Spleen (tissue), 11 donors: ENCODE data around the gene KRTAP5-11. TPM values are rescaled to one million over a fixed set of nuclear protein-coding genes. Genes with fewer than 3 reads are reported as not detected.
A peak's percentile ranks its signal among the peaks of the same experiment; 100 is the strongest.
"Not testable (repeated sequence)": the region's sequence is repeated elsewhere in the genome, so short reads cannot be mapped to it uniquely, and the experiment has no call there.

ENCODE experiments used
- DNase-seq: peaks from one replicate; pipeline ENCODE4 v3.0.0-alpha.2; 2020
- H3K27ac ChIP-seq, 8 donors: fragments of 200-600 bp; sonication (generic) in 7 of 8; 1 replicate in 4 of 8; 2 replicates in 4 of 8; pipeline versions ENCODE4 v1.5.0 to v1.8.0; 2016 to 2021; ENCODE audit warnings: inconsistent platforms in 4 of 8, mild to moderate bottlenecking in 4 of 8, moderate library complexity in 1 of 8
- H3K27me3 ChIP-seq, 7 donors: fragments of 200-600 bp; sonication (generic) in 6 of 7; replicated peaks in 1 of 7; 1 replicate in 4 of 7; 2 replicates in 3 of 7; pipeline versions ENCODE4 v1.5.0 to v1.8.0; 2016 to 2021; ENCODE audit warnings: inconsistent platforms in 3 of 7, mild to moderate bottlenecking in 1 of 7
- H3K36me3 ChIP-seq, 6 donors: fragments of 200-600 bp; sonication (generic) in 5 of 6; 1 replicate in 4 of 6; 2 replicates in 2 of 6; pipeline versions ENCODE4 v1.5.0 to v1.8.0; 2016 to 2021; ENCODE audit warnings: inconsistent platforms in 2 of 6
- H3K4me1 ChIP-seq, 6 donors: fragments of 200-600 bp; sonication (generic) in 5 of 6; 1 replicate in 3 of 6; 2 replicates in 3 of 6; pipeline versions ENCODE4 v1.5.0 to v1.8.0; 2016 to 2021; ENCODE audit warnings: inconsistent platforms in 3 of 6
- H3K4me3 ChIP-seq, 8 donors: fragments of 200-600 bp; sonication (generic) in 7 of 8; 1 replicate in 4 of 8; 2 replicates in 4 of 8; pipeline versions ENCODE4 v1.5.0 to v1.8.0; 2016 to 2021; ENCODE audit warnings: inconsistent platforms in 4 of 8, mild to moderate bottlenecking in 4 of 8, moderate library complexity in 2 of 8
- H3K9me3 ChIP-seq, 8 donors: fragments of 200-600 bp; sonication (generic) in 7 of 8; 1 replicate in 4 of 8; 2 replicates in 4 of 8; pipeline versions ENCODE4 v1.5.0 to v1.8.0; 2016 to 2021; ENCODE audit warnings: inconsistent platforms in 4 of 8
- POLR2A ChIP-seq, 3 donors: fragments of 450-650 bp; IDR thresholded peaks; one replicate each; pipeline ENCODE4 v1.5.1; 2017; ENCODE audit warnings: antibody characterized with exemption in 3 of 3, mild to moderate bottlenecking in 1 of 3
- WGBS, 5 donors: extraction: QIAGEN DNeasy Blood & Tissue Kit in 3 of 5; methylation state at CpG; one replicate each; pipeline versions ENCODE4 v1.1.5 to v1.1.7; 2013 to 2018; 5-methylcytosine and 5-hydroxymethylcytosine counted together
- intact Hi-C: fragments of 100-400 bp; cut with DNase I; formaldehyde crosslinking; loops from one replicate; pipeline ENCODE4 v1.15.0; 2023; ENCODE audit warnings: low total_unique reads
- polyA plus RNA-seq, 3 donors: library from polyadenylated mRNA; stranded (reverse); fragments of 200-250 nt; gene quantifications; one replicate each; pipeline ENCODE4 v1.2.1, GENCODE V29; 2013
- total RNA-seq, 7 donors: library from RNA; depleted of rRNA in 3 of 7; stranded (reverse); fragments of >200 nt in 3 of 7; fragmentation: NEBNext Ultra II Directional in 4 of 7; extraction: Animal tissue kit (Norgen Biotek cat#: 25700) in 4 of 7; gene quantifications; one replicate each; pipeline versions ENCODE4 v1.1.0 to v1.2.1, GENCODE V29; 2016 to 2021
- TF ChIP-seq, protein P1 (sequence below), 11 experiments: fragments of 200-600 bp in 7 of 11; fragments of 450-650 bp in 4 of 11; sonication (generic) in 4 of 11; IDR thresholded peaks in 8 of 11; conservative IDR thresholded peaks in 3 of 11; 1 replicate in 7 of 11; 2 replicates in 4 of 11; pipeline versions ENCODE4 v1.4.0 to v1.8.0; 2016 to 2021; ENCODE audit warnings: antibody characterized with exemption in 11 of 11, inconsistent platforms in 4 of 11, mild to moderate bottlenecking in 1 of 11
- donor health status: healthy with polysubstance abuse.
- donor health status: DM: no; HTN: no; CAD: no; lungs with moderate emphysema.
- donor health status: DM: no; HTN: no; CAD: no.
- donor health status: Bipolar disorder and iron deficiency.
- donor health status: healthy.
- donor health status: DM: no; HTN: no; CAD: no.
- donor health status: DM: yes; HTN: yes; CAD: no.

Gene KRTAP5-11
- total and polyA plus RNA-seq, 10 donors = not detected

DNA sequence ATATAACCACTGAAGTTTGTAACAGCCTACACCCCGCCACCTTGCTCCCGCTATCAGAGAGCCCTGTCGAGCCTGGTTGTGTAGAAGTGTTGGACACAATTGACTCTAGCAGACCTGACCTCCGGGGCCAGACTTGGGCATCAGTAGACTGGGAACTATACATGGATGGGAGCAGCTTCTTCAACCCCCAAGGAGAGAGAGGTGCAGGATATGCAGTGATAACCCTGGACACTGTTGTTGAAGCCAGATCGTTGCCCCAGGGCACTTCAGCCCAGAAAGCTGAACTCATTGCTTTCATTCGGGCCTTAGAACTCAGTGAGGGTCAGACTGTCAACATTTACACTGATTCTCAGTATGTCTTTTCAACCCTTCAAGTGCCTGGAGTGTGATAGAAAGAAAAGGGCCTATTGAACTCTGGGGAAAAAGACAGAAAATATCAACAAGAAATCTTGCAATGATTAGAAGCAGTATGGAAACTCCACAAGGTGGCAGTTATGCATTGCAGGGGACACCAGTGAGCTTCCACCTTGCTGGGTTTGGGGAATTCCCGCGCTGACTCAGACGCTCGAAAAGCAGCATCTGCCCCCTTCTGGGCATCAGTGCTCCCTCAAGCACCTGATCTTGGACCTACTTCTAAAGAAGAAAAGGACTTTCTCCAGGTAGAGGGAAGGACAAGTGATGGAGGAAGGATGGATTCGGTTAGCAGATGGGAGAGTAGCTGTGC lies 6.3 kb upstream of the KRTAP5-11 start:
- WGBS, 5 donors = 59 to 67% (median 63%) methylated on average over 11 of the region's 11 CpGs
- H3K4me3 ChIP-seq, H3K36me3 ChIP-seq: not testable (repeated sequence)

DNA sequence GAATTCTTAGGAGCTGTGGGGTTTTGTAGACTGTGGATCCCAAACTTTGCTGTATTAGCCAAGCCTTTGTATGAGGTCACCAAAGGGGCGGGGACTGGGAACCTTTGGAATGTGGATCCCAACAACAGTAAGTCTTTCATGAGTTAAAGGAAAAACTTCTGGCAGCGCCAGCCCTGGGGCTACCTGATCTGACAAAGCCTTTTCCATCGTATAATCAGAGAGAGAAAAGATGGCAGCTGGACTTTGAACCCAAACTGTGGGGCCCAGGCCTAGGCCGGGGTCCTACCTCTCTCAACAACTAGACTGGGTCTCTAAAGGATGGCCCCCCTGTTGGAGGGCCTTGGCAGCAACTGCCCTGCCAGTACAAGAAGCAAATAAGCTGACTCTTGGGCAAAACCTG lies 5.6 kb upstream of the KRTAP5-11 start:
- H3K27me3 ChIP-seq, H3K4me3 ChIP-seq, H3K4me1 ChIP-seq, H3K27ac ChIP-seq, H3K36me3 ChIP-seq, intact Hi-C loops, DNase-seq, H3K9me3 ChIP-seq: not testable (repeated sequence)
- 66 to 81% (median 69%) methylated on average over 4 of the region's 4 CpGs for WGBS, 5 donors

More for the DNA sequence above, 6.3 kb upstream of the KRTAP5-11 start:
- intact Hi-C loops, H3K9me3 ChIP-seq, H3K27ac ChIP-seq, H3K27me3 ChIP-seq, H3K4me1 ChIP-seq, DNase-seq: not testable (repeated sequence)
- TF ChIP-seq, protein P1, sequence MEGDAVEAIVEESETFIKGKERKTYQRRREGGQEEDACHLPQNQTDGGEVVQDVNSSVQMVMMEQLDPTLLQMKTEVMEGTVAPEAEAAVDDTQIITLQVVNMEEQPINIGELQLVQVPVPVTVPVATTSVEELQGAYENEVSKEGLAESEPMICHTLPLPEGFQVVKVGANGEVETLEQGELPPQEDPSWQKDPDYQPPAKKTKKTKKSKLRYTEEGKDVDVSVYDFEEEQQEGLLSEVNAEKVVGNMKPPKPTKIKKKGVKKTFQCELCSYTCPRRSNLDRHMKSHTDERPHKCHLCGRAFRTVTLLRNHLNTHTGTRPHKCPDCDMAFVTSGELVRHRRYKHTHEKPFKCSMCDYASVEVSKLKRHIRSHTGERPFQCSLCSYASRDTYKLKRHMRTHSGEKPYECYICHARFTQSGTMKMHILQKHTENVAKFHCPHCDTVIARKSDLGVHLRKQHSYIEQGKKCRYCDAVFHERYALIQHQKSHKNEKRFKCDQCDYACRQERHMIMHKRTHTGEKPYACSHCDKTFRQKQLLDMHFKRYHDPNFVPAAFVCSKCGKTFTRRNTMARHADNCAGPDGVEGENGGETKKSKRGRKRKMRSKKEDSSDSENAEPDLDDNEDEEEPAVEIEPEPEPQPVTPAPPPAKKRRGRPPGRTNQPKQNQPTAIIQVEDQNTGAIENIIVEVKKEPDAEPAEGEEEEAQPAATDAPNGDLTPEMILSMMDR (IDR thresholded peaks at IDR 0.05 in 8 of 11, conservative IDR thresholded peaks at IDR 0.05 in 3 of 11) = peak in 3 of 11 experiments; percentile 6 to 30 (median 29)

DNA sequence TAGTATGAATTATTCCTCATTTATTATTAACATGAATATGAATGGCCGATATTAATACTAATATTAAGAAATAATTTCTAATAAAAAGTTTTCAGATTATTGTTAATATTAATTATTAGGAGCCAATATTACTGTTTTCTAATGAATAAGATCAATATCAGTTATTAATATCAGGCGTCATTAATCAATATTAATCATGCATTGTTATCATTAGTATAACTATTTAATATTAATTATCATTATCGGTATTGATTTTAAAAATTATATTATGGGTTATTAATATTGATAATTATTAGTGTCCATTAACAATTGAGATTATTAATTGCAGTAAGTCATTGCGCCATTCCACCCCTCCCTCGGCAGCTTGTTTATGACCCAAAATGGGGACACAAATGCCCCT lies 3.0 kb upstream of the KRTAP5-11 start:
- intact Hi-C loops, DNase-seq, H3K36me3 ChIP-seq, H3K4me3 ChIP-seq, H3K27ac ChIP-seq, H3K9me3 ChIP-seq: not testable (repeated sequence)
- Histone ChIP-seq H3K27me3 (peaks cover 0 to 17% (median 0%) of the 10 kb centered on the region in 7 donors), H3K4me1 (peaks cover 0 to 12% (median 1%) of the 10 kb centered on the region in 6 donors)
- 80 to 93% (median 90%) methylated on average over 5 of the region's 5 CpGs for whole genome bisulfite sequencing, 5 donors

DNA sequence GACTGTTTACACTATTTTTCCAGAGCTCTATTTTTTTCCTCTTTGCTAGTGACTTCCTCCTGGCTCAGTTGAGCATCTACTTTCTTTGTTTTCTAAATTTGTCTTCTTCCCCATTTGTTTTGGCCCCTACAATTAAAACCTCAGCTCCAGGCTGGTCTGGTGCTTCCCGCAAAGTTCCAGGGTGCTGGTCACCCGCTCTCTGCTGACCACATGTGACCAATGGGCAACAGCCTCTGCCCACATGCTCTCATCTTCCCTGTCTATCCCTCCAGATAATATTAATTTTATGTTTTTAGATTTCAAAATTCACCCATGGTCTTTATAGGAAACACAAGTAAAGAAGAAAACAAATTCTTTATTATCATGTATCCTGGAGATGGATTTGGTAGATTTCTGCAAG lies 294 bp upstream of the KRTAP5-11 start:
- DNase-seq, H3K27ac ChIP-seq, H3K9me3 ChIP-seq, H3K4me3 ChIP-seq, intact Hi-C loops, H3K36me3 ChIP-seq: not testable (repeated sequence)
- peaks cover 0 to 17% (median 0%) of the 10 kb centered on the region in 7 donors for H3K27me3 ChIP-seq
- 68 to 82% (median 77%) methylated on average over 2 of the region's 2 CpGs for WGBS, 5 donors
- H3K4me1 ChIP-seq = peaks cover 0 to 23% (median 11%) of the 10 kb centered on the region in 6 donors

GRCh38 chr11:71581826-71582225 lies 849 bp downstream of the KRTAP5-11 start:
- H3K36me3 ChIP-seq = no peaks in the 10 kb centered on the region
- intact Hi-C loops = no loop called here
- no peaks in the 10 kb centered on the region for H3K9me3 ChIP-seq
- H3K27ac ChIP-seq = peak overlapping the region in 3 of 8 donors; percentile 14 to 38 (median 21)
- H3K4me3 ChIP-seq = no peak overlapping the region
- H3K4me1 ChIP-seq = peaks cover 0 to 23% (median 11%) of the 10 kb centered on the region in 6 donors
- no peak for DNase-seq
- H3K27me3 ChIP-seq = peaks cover 0 to 17% (median 0%) of the 10 kb centered on the region in 7 donors
- WGBS, 5 donors = 64 to 80% (median 75%) methylated on average over 4 of the region's 4 CpGs
- TF ChIP-seq, protein P1 (IDR thresholded peaks at IDR 0.05 in 8 of 11, conservative IDR thresholded peaks at IDR 0.05 in 3 of 11) = no peak
- no peak for TF ChIP-seq POLR2A (IDR thresholded peaks at IDR 0.05)
